NB4 (cell line): Measurements from ENCODE around the gene NRP1.
"Not testable (repeated sequence)": the region's sequence is repeated elsewhere in the genome, so short reads cannot be mapped to it uniquely, and the experiment has no call there.

Experiments used
- DNase-seq: peaks from one replicate; pipeline ENCODE4 v3.0.0; 2010; ENCODE audit warnings: low read depth
- H3K4me3 ChIP-seq: one replicate; pipeline ENCODE4 v1.5.1; 2011; ENCODE audit warnings: mild to moderate bottlenecking, low read depth, low read length, moderate library complexity
- CTCF ChIP-seq: IDR thresholded peaks from one replicate; pipeline ENCODE4 v1.5.1; 2012; ENCODE audit warnings: low read depth, low read length
- MAX ChIP-seq: IDR thresholded peaks from 2 replicates; pipeline ENCODE4 v1.6.1; 2011; ENCODE audit warnings: low read depth, low read length
- MYC ChIP-seq: IDR thresholded peaks from 2 replicates; pipeline ENCODE4 v1.6.1; 2011; ENCODE audit warnings: low read depth, low read length
- POLR2A ChIP-seq: IDR thresholded peaks from 2 replicates; pipeline ENCODE4 v1.6.1; 2011; ENCODE audit warnings: mild to moderate bottlenecking; ENCODE audit not compliant: insufficient read length; ENCODE audit errors: extremely low read depth

The NRP1 gene

GRCh38 chr10:33146189-33147012 is 188.1 kb downstream of the NRP1 start:
- TF ChIP-seq MAX (no peak), POLR2A (no peak)
- DNase-seq: no peak
- H3K4me3 ChIP-seq: no peak overlapping the region

- DNase-seq: no peak
- TF ChIP-seq POLR2A (no peak), CTCF (no peak), MAX (no peak), MYC (no peak)
- H3K4me3 ChIP-seq: no peak overlapping the region
These were observed 188.8 kb downstream of the NRP1 start for GRCh38 chr10:33145451-33146188.

GRCh38 chr10:33143160-33143728 is 191.2 kb downstream of the NRP1 start:
- peak; percentile 6 for DNase-seq
- TF ChIP-seq POLR2A (no peak), CTCF (no peak), MAX (no peak), MYC (no peak)
- no peak overlapping the region for H3K4me3 ChIP-seq

GRCh38 chr10:33142295-33142694 is 192.2 kb downstream of the NRP1 start:
- TF ChIP-seq CTCF: no peak
- no peak for TF ChIP-seq POLR2A
- no peak for TF ChIP-seq MYC
- no peak for TF ChIP-seq MAX
- H3K4me3 ChIP-seq: no peak overlapping the region
- no peak for DNase-seq

GRCh38 chr10:33141251-33141650 is 193.2 kb downstream of the NRP1 start:
- TF ChIP-seq MAX (no peak), CTCF (no peak), MYC (no peak), POLR2A (no peak)
- no peak overlapping the region for H3K4me3 ChIP-seq
- no peak for DNase-seq

GRCh38 chr10:33139181-33139646 is 195.3 kb downstream of the NRP1 start:
- TF ChIP-seq CTCF (no peak), POLR2A (no peak), MAX (no peak), MYC (no peak)
- no peak for DNase-seq
- H3K4me3 ChIP-seq: no peak overlapping the region

GRCh38 chr10:33138686-33139085 is 195.8 kb downstream of the NRP1 start:
- H3K4me3 ChIP-seq, DNase-seq: not testable (repeated sequence)
